ENCODE measurements around the gene CMTM8. TPM values are rescaled to one million over a fixed set of nuclear protein-coding genes. Genes with fewer than 3 reads are reported as not detected.

The CMTM8 gene
- total RNA-seq, 1 experiment from 2014 or later: 9.0 TPM

- TF ChIP-seq, protein P1, sequence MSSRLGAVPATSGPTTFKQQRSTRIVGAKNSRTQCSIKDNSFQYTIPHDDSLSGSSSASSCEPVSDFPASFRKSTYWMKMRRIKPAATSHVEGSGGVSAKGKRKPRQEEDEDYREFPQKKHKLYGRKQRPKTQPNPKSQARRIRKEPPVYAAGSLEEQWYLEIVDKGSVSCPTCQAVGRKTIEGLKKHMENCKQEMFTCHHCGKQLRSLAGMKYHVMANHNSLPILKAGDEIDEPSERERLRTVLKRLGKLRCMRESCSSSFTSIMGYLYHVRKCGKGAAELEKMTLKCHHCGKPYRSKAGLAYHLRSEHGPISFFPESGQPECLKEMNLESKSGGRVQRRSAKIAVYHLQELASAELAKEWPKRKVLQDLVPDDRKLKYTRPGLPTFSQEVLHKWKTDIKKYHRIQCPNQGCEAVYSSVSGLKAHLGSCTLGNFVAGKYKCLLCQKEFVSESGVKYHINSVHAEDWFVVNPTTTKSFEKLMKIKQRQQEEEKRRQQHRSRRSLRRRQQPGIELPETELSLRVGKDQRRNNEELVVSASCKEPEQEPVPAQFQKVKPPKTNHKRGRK (CRISPR knock-in tag; IDR thresholded peaks at IDR 0.05; ENCODE audit: borderline replicate concordance): no peak
- TF ChIP-seq, protein P2, sequence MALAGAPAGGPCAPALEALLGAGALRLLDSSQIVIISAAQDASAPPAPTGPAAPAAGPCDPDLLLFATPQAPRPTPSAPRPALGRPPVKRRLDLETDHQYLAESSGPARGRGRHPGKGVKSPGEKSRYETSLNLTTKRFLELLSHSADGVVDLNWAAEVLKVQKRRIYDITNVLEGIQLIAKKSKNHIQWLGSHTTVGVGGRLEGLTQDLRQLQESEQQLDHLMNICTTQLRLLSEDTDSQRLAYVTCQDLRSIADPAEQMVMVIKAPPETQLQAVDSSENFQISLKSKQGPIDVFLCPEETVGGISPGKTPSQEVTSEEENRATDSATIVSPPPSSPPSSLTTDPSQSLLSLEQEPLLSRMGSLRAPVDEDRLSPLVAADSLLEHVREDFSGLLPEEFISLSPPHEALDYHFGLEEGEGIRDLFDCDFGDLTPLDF (CRISPR knock-in tag; IDR thresholded peaks at IDR 0.05): no peak
- TF ChIP-seq, protein P3, sequence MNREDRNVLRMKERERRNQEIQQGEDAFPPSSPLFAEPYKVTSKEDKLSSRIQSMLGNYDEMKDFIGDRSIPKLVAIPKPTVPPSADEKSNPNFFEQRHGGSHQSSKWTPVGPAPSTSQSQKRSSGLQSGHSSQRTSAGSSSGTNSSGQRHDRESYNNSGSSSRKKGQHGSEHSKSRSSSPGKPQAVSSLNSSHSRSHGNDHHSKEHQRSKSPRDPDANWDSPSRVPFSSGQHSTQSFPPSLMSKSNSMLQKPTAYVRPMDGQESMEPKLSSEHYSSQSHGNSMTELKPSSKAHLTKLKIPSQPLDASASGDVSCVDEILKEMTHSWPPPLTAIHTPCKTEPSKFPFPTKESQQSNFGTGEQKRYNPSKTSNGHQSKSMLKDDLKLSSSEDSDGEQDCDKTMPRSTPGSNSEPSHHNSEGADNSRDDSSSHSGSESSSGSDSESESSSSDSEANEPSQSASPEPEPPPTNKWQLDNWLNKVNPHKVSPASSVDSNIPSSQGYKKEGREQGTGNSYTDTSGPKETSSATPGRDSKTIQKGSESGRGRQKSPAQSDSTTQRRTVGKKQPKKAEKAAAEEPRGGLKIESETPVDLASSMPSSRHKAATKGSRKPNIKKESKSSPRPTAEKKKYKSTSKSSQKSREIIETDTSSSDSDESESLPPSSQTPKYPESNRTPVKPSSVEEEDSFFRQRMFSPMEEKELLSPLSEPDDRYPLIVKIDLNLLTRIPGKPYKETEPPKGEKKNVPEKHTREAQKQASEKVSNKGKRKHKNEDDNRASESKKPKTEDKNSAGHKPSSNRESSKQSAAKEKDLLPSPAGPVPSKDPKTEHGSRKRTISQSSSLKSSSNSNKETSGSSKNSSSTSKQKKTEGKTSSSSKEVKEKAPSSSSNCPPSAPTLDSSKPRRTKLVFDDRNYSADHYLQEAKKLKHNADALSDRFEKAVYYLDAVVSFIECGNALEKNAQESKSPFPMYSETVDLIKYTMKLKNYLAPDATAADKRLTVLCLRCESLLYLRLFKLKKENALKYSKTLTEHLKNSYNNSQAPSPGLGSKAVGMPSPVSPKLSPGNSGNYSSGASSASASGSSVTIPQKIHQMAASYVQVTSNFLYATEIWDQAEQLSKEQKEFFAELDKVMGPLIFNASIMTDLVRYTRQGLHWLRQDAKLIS (CRISPR knock-in tag; IDR thresholded peaks at IDR 0.05; ENCODE audit: borderline replicate concordance): no peak
- TF ChIP-seq ZNF671 (CRISPR knock-in tag; IDR thresholded peaks at IDR 0.05) (no peak), NR2C2 (CRISPR knock-in tag; IDR thresholded peaks at IDR 0.05) (no peak)
These were observed 166.2 kb downstream of the CMTM8 start (continued) for GRCh38 chr3:32404714-32405113.

DNA sequence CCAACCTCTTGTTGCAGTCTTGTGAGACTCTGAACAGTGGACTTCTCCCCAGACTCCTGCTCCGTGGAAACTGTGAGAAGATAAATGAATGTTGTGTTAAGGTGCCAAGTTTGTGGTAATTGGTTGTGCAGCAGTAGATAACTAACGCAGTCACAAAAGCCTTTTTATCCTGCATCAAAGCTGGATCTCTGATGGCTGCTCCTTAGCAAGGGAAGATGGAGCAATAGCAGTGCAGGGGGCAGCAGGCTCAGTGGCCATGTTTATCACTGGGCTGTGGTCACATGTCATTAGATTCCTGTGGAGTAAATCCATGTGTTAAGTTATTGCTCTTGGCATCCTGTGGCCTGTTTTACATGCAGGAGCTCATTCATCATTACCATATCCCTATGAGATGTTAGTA, 166.7 kb downstream of the CMTM8 start:
- no peak for DNase-seq (ENCODE audit: low spot score)
- H3K27ac Mint-ChIP-seq: no peak overlapping the region
- POLR2A ChIA-PET: no interaction called here
- CTCF ChIA-PET: interaction anchor here (1.0 kb wide), 1 partner anchor 63 kb away, joined by 3 read pairs; no protein-coding TSS in a partner anchor
- no peak for ATAC-seq
- H3K4me3 Mint-ChIP-seq: no peak overlapping the region
- TF ChIP-seq TEAD4 (CRISPR knock-in tag; IDR thresholded peaks at IDR 0.05) (no peak), HMGA2 (CRISPR knock-in tag; IDR thresholded peaks at IDR 0.05) (no peak), ZNF396 (CRISPR knock-in tag; IDR thresholded peaks at IDR 0.05; ENCODE audit: borderline replicate concordance) (no peak), GRHL2 (CRISPR knock-in tag; IDR thresholded peaks at IDR 0.05; ENCODE audit: insufficient replicate concordance, severe bottlenecking) (no peak), E2F5 (CRISPR knock-in tag; IDR thresholded peaks at IDR 0.05) (no peak), ZBTB43 (CRISPR knock-in tag; IDR thresholded peaks at IDR 0.05) (no peak), OVOL2 (CRISPR knock-in tag; IDR thresholded peaks at IDR 0.05; ENCODE audit: borderline replicate concordance) (no peak), SMAD4 (CRISPR knock-in tag; IDR thresholded peaks at IDR 0.05) (no peak), MYBL2 (CRISPR knock-in tag; IDR thresholded peaks at IDR 0.05) (no peak), GABPB1 (CRISPR knock-in tag; IDR thresholded peaks at IDR 0.05) (no peak), CREM (CRISPR knock-in tag; IDR thresholded peaks at IDR 0.05) (no peak), JUN (CRISPR knock-in tag; IDR thresholded peaks at IDR 0.05) (no peak)
- TF ChIP-seq, protein P4, sequence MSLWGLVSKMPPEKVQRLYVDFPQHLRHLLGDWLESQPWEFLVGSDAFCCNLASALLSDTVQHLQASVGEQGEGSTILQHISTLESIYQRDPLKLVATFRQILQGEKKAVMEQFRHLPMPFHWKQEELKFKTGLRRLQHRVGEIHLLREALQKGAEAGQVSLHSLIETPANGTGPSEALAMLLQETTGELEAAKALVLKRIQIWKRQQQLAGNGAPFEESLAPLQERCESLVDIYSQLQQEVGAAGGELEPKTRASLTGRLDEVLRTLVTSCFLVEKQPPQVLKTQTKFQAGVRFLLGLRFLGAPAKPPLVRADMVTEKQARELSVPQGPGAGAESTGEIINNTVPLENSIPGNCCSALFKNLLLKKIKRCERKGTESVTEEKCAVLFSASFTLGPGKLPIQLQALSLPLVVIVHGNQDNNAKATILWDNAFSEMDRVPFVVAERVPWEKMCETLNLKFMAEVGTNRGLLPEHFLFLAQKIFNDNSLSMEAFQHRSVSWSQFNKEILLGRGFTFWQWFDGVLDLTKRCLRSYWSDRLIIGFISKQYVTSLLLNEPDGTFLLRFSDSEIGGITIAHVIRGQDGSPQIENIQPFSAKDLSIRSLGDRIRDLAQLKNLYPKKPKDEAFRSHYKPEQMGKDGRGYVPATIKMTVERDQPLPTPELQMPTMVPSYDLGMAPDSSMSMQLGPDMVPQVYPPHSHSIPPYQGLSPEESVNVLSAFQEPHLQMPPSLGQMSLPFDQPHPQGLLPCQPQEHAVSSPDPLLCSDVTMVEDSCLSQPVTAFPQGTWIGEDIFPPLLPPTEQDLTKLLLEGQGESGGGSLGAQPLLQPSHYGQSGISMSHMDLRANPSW (CRISPR knock-in tag; conservative IDR thresholded peaks at IDR 0.05; ENCODE audit: low read depth): no peak
- TF ChIP-seq, protein P5, sequence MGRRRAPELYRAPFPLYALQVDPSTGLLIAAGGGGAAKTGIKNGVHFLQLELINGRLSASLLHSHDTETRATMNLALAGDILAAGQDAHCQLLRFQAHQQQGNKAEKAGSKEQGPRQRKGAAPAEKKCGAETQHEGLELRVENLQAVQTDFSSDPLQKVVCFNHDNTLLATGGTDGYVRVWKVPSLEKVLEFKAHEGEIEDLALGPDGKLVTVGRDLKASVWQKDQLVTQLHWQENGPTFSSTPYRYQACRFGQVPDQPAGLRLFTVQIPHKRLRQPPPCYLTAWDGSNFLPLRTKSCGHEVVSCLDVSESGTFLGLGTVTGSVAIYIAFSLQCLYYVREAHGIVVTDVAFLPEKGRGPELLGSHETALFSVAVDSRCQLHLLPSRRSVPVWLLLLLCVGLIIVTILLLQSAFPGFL (CRISPR knock-in tag; IDR thresholded peaks at IDR 0.05; ENCODE audit: borderline replicate concordance): no peak
- no peaks in the 10 kb centered on the region for H3K27me3 Mint-ChIP-seq (ENCODE audit: low read depth)
- H3K9me3 Mint-ChIP-seq: peaks cover 7% of the 10 kb centered on the region; the same call in 1 of the 2 replicates
- peaks cover 11% of the 10 kb centered on the region for H3K36me3 Mint-ChIP-seq
- peaks cover 53% of the 10 kb centered on the region for H3K4me1 Mint-ChIP-seq
